ENCODE measurements around the gene OSBPL9. TPM values are rescaled to one million over a fixed set of nuclear protein-coding genes. Genes with fewer than 3 reads are reported as not detected.
"Not testable (repeated sequence)": the region's sequence is repeated elsewhere in the genome, so short reads cannot be mapped to it uniquely, and the experiment has no call there.

The OSBPL9 gene
- total RNA-seq, 1 donor from 2014 or later = 88.3 TPM

GRCh38 chr1:51818487-51818886, 201.6 kb downstream of the OSBPL9 start:
- TF ChIP-seq CTCF (conservative IDR thresholded peaks at IDR 0.05) = no peak
- Mint-ChIP-seq H3K27me3 (no peaks in the 10 kb centered on the region), H3K27ac (no peak overlapping the region), H3K9me3 (no peaks in the 10 kb centered on the region), H3K4me3 (no peak overlapping the region), H3K4me1 (ENCODE audit: unreplicated experiment) (no peaks in the 10 kb centered on the region), H3K36me3 (peaks cover 18% of the 10 kb centered on the region)
- DNase-seq (ENCODE audit: extremely low spot score, unreplicated experiment) = no peak

GRCh38 chr1:51819021-51819420, 202.1 kb downstream of the OSBPL9 start:
- H3K4me1 Mint-ChIP-seq (ENCODE audit: unreplicated experiment); H3K9me3 Mint-ChIP-seq; DNase-seq (ENCODE audit: extremely low spot score, unreplicated experiment); H3K27ac Mint-ChIP-seq; H3K4me3 Mint-ChIP-seq; H3K27me3 Mint-ChIP-seq: not testable (repeated sequence)
- peaks cover 13% of the 10 kb centered on the region for H3K36me3 Mint-ChIP-seq

- Mint-ChIP-seq H3K27ac (no peak overlapping the region), H3K9me3 (no peaks in the 10 kb centered on the region)
- TF ChIP-seq CTCF (conservative IDR thresholded peaks at IDR 0.05) = no peak
These were observed 202.9 kb downstream of the OSBPL9 start for GRCh38 chr1:51819810-51820209.

GRCh38 chr1:51829058-51829457, 212.2 kb downstream of the OSBPL9 start:
- TF ChIP-seq CTCF (conservative IDR thresholded peaks at IDR 0.05) = no peak
- H3K27me3 Mint-ChIP-seq = no peaks in the 10 kb centered on the region
- no peak overlapping the region for H3K4me3 Mint-ChIP-seq
- no peaks in the 10 kb centered on the region for H3K9me3 Mint-ChIP-seq
- DNase-seq (ENCODE audit: extremely low spot score, unreplicated experiment) = no peak
- H3K27ac Mint-ChIP-seq = no peak overlapping the region
- H3K4me1 Mint-ChIP-seq (ENCODE audit: unreplicated experiment) = no peaks in the 10 kb centered on the region
- H3K36me3 Mint-ChIP-seq = peaks cover 22% of the 10 kb centered on the region

More at GRCh38 chr1:51819810-51820209, 202.9 kb downstream of the OSBPL9 start:
- Mint-ChIP-seq H3K27me3 (no peaks in the 10 kb centered on the region), H3K36me3 (peaks cover 11% of the 10 kb centered on the region), H3K4me1 (ENCODE audit: unreplicated experiment) (no peaks in the 10 kb centered on the region), H3K4me3 (no peak overlapping the region)
- no peak for DNase-seq (ENCODE audit: extremely low spot score, unreplicated experiment)

GRCh38 chr1:51833700-51834099, 216.8 kb downstream of the OSBPL9 start:
- Mint-ChIP-seq H3K27me3 (no peaks in the 10 kb centered on the region), H3K36me3 (peaks cover 20% of the 10 kb centered on the region), H3K9me3 (no peaks in the 10 kb centered on the region), H3K27ac (no peak overlapping the region), H3K4me3 (no peak overlapping the region), H3K4me1 (ENCODE audit: unreplicated experiment) (no peaks in the 10 kb centered on the region)
- no peak for TF ChIP-seq CTCF (conservative IDR thresholded peaks at IDR 0.05)
- DNase-seq (ENCODE audit: extremely low spot score, unreplicated experiment) = no peak

GRCh38 chr1:51837243-51837642, 220.4 kb downstream of the OSBPL9 start:
- no peak for TF ChIP-seq CTCF (conservative IDR thresholded peaks at IDR 0.05)
- Mint-ChIP-seq H3K36me3 (peaks cover 19% of the 10 kb centered on the region), H3K9me3 (no peaks in the 10 kb centered on the region), H3K4me3 (no peak overlapping the region), H3K4me1 (ENCODE audit: unreplicated experiment) (no peaks in the 10 kb centered on the region), H3K27me3 (no peaks in the 10 kb centered on the region), H3K27ac (no peak overlapping the region)
- DNase-seq (ENCODE audit: extremely low spot score, unreplicated experiment) = no peak

Small RNA genes within 50 kb of the gene (microRNA-seq; reads per million reads assigned to microRNA genes)
- not detected for gene MIR761

Other genes starting within 250 kb of the OSBPL9 start
- gene EPS15, start 97.8 kb upstream of the OSBPL9 start, total RNA-seq (ENCODE audit: low replicate concordance) = 49.4 and 50.7 TPM in 2 replicates

Measured in type B pancreatic cell (in vitro differentiated cells).